Ishikawa (cell line): ENCODE measurements around the gene MAP3K5.

Experiments used
- CEBPB ChIP-seq: IDR thresholded peaks from 2 replicates; pipeline ENCODE4 v1.6.1; 2012
- CREB1 ChIP-seq: IDR thresholded peaks from 2 replicates; pipeline ENCODE4 v1.6.1; 2012; ENCODE audit warnings: low read depth
- EGR1 ChIP-seq: IDR thresholded peaks from 2 replicates; pipeline ENCODE4 v1.6.1; 2012
- EP300 ChIP-seq: IDR thresholded peaks from 2 replicates; pipeline ENCODE4 v1.6.1; 2012; ENCODE audit warnings: borderline replicate concordance
- FOXM1 ChIP-seq: IDR thresholded peaks from 2 replicates; pipeline ENCODE4 v1.6.1; 2012; ENCODE audit warnings: low read depth, borderline replicate concordance
- NFIC ChIP-seq: IDR thresholded peaks from 2 replicates; pipeline ENCODE4 v1.6.1; 2012
- RAD21 ChIP-seq: IDR thresholded peaks from 2 replicates; pipeline ENCODE4 v1.6.1; 2012; ENCODE audit warnings: low read depth
- REST ChIP-seq: IDR thresholded peaks from 2 replicates; pipeline ENCODE4 v1.6.1; 2012; ENCODE audit warnings: low read depth, mild to moderate bottlenecking
- TAF1 ChIP-seq: IDR thresholded peaks from 2 replicates; pipeline ENCODE4 v1.6.1; 2012; ENCODE audit warnings: low read depth, mild to moderate bottlenecking
- TEAD4 ChIP-seq: IDR thresholded peaks from 2 replicates; pipeline ENCODE4 v1.6.1; 2012
- USF1 ChIP-seq: IDR thresholded peaks from 2 replicates; pipeline ENCODE4 v1.6.1; 2012
- YY1 ChIP-seq: IDR thresholded peaks from 2 replicates; pipeline ENCODE4 v1.6.1; 2012; ENCODE audit warnings: low read depth
- ZBTB7A ChIP-seq: IDR thresholded peaks from 2 replicates; pipeline ENCODE4 v1.6.1; 2012; ENCODE audit warnings: low read depth
- TF ChIP-seq, protein P1 (sequence below): IDR thresholded peaks from 2 replicates; pipeline ENCODE4 v1.6.1; 2012

- TF ChIP-seq, protein P1, sequence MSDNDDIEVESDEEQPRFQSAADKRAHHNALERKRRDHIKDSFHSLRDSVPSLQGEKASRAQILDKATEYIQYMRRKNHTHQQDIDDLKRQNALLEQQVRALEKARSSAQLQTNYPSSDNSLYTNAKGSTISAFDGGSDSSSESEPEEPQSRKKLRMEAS, result no peak
- no peak for TF ChIP-seq EGR1
- no peak for TF ChIP-seq YY1
- TF ChIP-seq REST, result no peak
- TF ChIP-seq EP300, result no peak
- TF ChIP-seq FOXM1, result no peak
- no peak for TF ChIP-seq CEBPB
- TF ChIP-seq TAF1, result no peak
- TF ChIP-seq RAD21, result no peak
- TF ChIP-seq NFIC, result no peak
- TF ChIP-seq CREB1, result no peak
- TF ChIP-seq TEAD4, result no peak
- no peak for TF ChIP-seq USF1
- TF ChIP-seq ZBTB7A, result no peak
Measured at GRCh38 chr6:136564180-136564579, 228.1 kb downstream of the MAP3K5 start.
